GM23338 (cell line): Measurements from ENCODE around the gene ZNF268. TPM values are rescaled to one million over a fixed set of nuclear protein-coding genes. Genes with fewer than 3 reads are reported as not detected.

Experiments
- ATAC-seq: fragments of 200-7000 bp; cut with Tn5 transposase; 3 replicates; pipeline ENCODE4 v1.9.1; 2020
- DNase-seq: peaks from one replicate; pipeline ENCODE4 v3.0.0-alpha.2; 2015; ENCODE audit warnings: low spot score
- H2AFZ ChIP-seq: fragments of 200-600 bp; sonication (generic); 2 replicates; pipeline ENCODE4 v1.8.0; 2016; ENCODE audit warnings: antibody characterized with exemption, mild to moderate bottlenecking, moderate library complexity
- H3F3A ChIP-seq: fragments of 200-600 bp; sonication (generic); replicated peaks from 2 replicates; pipeline ENCODE4 v1.8.0; 2017; ENCODE audit warnings: antibody characterized with exemption, mixed run types, low read depth
- H3K27ac ChIP-seq: fragments of 200-600 bp; sonication (generic); 2 replicates; pipeline ENCODE4 v1.6.1; 2016; ENCODE audit warnings: low read depth
- H3K27me3 ChIP-seq: fragments of 200-600 bp; sonication (generic); 2 replicates; pipeline ENCODE4 v1.8.0; 2016; ENCODE audit warnings: mild to moderate bottlenecking, mixed run types, moderate library complexity; ENCODE audit not compliant: insufficient read depth
- H3K36me3 ChIP-seq: fragments of 200-600 bp; sonication (generic); 2 replicates; pipeline ENCODE4 v1.8.0; 2016; ENCODE audit warnings: mild to moderate bottlenecking; ENCODE audit not compliant: insufficient read depth
- H3K4me1 ChIP-seq: fragments of 200-600 bp; sonication (generic); 2 replicates; pipeline ENCODE4 v1.8.0; 2016; ENCODE audit warnings: mild to moderate bottlenecking, moderate library complexity; ENCODE audit not compliant: insufficient read depth
- H3K4me2 ChIP-seq: fragments of 200-600 bp; sonication (generic); 2 replicates; pipeline ENCODE4 v1.7.1; 2017; ENCODE audit warnings: mixed run types
- H3K4me3 ChIP-seq: fragments of 200-600 bp; sonication (generic); 2 replicates; pipeline ENCODE4 v1.6.1; 2016; ENCODE audit warnings: mixed run types
- H3K79me2 ChIP-seq: fragments of 200-600 bp; sonication (generic); replicated peaks from 2 replicates; pipeline ENCODE4 v1.8.0; 2017; ENCODE audit warnings: mild to moderate bottlenecking; ENCODE audit not compliant: insufficient read depth
- H3K9me2 ChIP-seq: fragments of 200-600 bp; sonication (generic); 2 replicates; pipeline ENCODE4 v1.8.0; 2017; ENCODE audit not compliant: insufficient read depth
- H4K20me1 ChIP-seq: fragments of 200-600 bp; sonication (generic); replicated peaks from 2 replicates; pipeline ENCODE4 v1.8.0; 2017; ENCODE audit warnings: mild to moderate bottlenecking; ENCODE audit not compliant: insufficient read depth
- H3K27ac Mint-ChIP-seq: 2 replicates; pipeline ENCODE4 v1.8.0; 2020; ENCODE audit warnings: inconsistent platforms, mild to moderate bottlenecking, moderate library complexity, mixed read lengths
- H3K27me3 Mint-ChIP-seq: 3 replicates; pipeline ENCODE4 v1.8.0; 2022; ENCODE audit warnings: low read depth, mild to moderate bottlenecking, moderate library complexity, mixed read lengths, inconsistent platforms; ENCODE audit not compliant: insufficient read depth, poor library complexity
- H3K36me3 Mint-ChIP-seq: 3 replicates; pipeline ENCODE4 v1.8.0; 2021; ENCODE audit warnings: low read depth, mild to moderate bottlenecking, inconsistent platforms, moderate library complexity, mixed read lengths
- H3K4me1 Mint-ChIP-seq: 3 replicates; pipeline ENCODE4 v1.8.0; 2020; ENCODE audit warnings: mild to moderate bottlenecking, inconsistent platforms, mixed read lengths
- H3K4me3 Mint-ChIP-seq: 3 replicates; pipeline ENCODE4 v1.8.0; 2021; ENCODE audit warnings: moderate library complexity, mild to moderate bottlenecking, inconsistent platforms, mixed read lengths
- H3K9me3 Mint-ChIP-seq: 3 replicates; pipeline ENCODE4 v1.8.0; 2020; ENCODE audit warnings: moderate library complexity, mild to moderate bottlenecking, inconsistent platforms, mixed read lengths
- CREB1 ChIP-seq: fragments of 250-450 bp; sonication (Bioruptor Pico); IDR thresholded peaks from 2 replicates; pipeline ENCODE4 v1.5.0; 2020; ENCODE audit warnings: low read depth, mild to moderate bottlenecking, moderate library complexity
- EZH2 ChIP-seq: fragments of 200-600 bp; sonication (generic); IDR thresholded peaks from one replicate; pipeline ENCODE4 v1.8.0; 2017; ENCODE audit warnings: antibody characterized with exemption, mild to moderate bottlenecking, low read depth; ENCODE audit not compliant: unreplicated experiment
- EZH2phosphoT487 ChIP-seq: fragments of 200-600 bp; sonication (generic); IDR thresholded peaks from one replicate; pipeline ENCODE4 v1.8.1; 2018; ENCODE audit warnings: antibody characterized with exemption; ENCODE audit not compliant: unreplicated experiment
- JUNB ChIP-seq: IDR thresholded peaks from one replicate; pipeline ENCODE4 v1.6.1; 2016; ENCODE audit warnings: antibody characterized with exemption; ENCODE audit not compliant: unreplicated experiment
- NANOG ChIP-seq: IDR thresholded peaks from 2 replicates; pipeline ENCODE4 v1.6.1; 2016; ENCODE audit warnings: antibody characterized with exemption, borderline replicate concordance
- POLR2AphosphoS5 ChIP-seq: IDR thresholded peaks from 2 replicates; pipeline ENCODE4 v1.6.1; 2016; ENCODE audit warnings: antibody characterized with exemption, low read depth
- STAT1 ChIP-seq: IDR thresholded peaks from one replicate; pipeline ENCODE4 v1.6.1; 2016; ENCODE audit warnings: antibody characterized with exemption; ENCODE audit not compliant: unreplicated experiment
- ZNF331 ChIP-seq: fragments of 250-450 bp; sonication (Bioruptor Pico); IDR thresholded peaks from 2 replicates; pipeline ENCODE4 v1.5.0; 2020; ENCODE audit warnings: low read depth, mild to moderate bottlenecking, moderate library complexity
- polyA plus RNA-seq: library from polyadenylated mRNA; unstranded; fragments of >200 nt; fragmentation: Nextera tagmentation; extraction: Ambion mirVana; gene quantifications from 2 replicates; pipeline ENCODE4 v1.2.1, GENCODE V29; 2016
- total RNA-seq: library from RNA; depleted of rRNA; stranded (reverse); fragments of >200 nt; shearing (Covaris generic); gene quantifications from 2 replicates; pipeline ENCODE4 v1.2.3, GENCODE V29; 2014
- TF ChIP-seq, protein P1 (sequence below): fragments of 250-450 bp; sonication (Bioruptor Pico); IDR thresholded peaks from 2 replicates; pipeline ENCODE4 v1.5.0; 2020; ENCODE audit warnings: mild to moderate bottlenecking, moderate library complexity
- TF ChIP-seq, protein P2 (sequence below), 2 experiments: fragments of 200-600 bp in 1 of 2; sonication (generic) in 1 of 2; conservative IDR thresholded peaks; 2 replicates each; pipeline versions ENCODE4 v1.5.1 to v1.6.1; 2016 to 2017; ENCODE audit warnings: antibody characterized with exemption in 2 of 2, low read depth in 2 of 2, mild to moderate bottlenecking in 2 of 2, moderate library complexity in 1 of 2
- TF ChIP-seq, protein P3 (sequence below): IDR thresholded peaks from one replicate; pipeline ENCODE4 v1.6.1; 2018; ENCODE audit warnings: antibody characterized with exemption; ENCODE audit not compliant: unreplicated experiment

Gene ZNF268
- total and polyA plus RNA-seq, 2 experiments from 2014 or later = 15.1 to 25.2 TPM

DNA sequence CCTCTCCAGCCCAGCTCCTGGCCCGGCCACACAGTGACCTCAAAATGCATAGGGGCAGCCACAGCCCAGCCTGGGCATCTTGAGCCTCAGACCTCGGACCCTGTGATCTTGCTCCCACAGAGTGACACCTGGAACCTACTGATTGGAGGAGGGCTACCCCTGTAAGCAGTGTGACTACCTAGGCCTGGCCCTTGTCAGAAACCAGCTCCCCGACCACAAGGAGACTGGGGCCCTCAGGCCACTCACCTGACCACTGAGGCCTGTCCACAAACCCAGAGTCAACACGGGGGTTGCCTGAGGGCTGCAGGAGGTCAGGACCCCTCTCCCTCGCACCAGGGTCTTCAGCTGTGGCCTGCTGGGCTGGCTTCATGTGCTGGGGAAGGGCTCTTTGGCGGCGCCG lies 45.4 kb downstream of the ZNF268 start (continued):
- TF ChIP-seq, protein P1, sequence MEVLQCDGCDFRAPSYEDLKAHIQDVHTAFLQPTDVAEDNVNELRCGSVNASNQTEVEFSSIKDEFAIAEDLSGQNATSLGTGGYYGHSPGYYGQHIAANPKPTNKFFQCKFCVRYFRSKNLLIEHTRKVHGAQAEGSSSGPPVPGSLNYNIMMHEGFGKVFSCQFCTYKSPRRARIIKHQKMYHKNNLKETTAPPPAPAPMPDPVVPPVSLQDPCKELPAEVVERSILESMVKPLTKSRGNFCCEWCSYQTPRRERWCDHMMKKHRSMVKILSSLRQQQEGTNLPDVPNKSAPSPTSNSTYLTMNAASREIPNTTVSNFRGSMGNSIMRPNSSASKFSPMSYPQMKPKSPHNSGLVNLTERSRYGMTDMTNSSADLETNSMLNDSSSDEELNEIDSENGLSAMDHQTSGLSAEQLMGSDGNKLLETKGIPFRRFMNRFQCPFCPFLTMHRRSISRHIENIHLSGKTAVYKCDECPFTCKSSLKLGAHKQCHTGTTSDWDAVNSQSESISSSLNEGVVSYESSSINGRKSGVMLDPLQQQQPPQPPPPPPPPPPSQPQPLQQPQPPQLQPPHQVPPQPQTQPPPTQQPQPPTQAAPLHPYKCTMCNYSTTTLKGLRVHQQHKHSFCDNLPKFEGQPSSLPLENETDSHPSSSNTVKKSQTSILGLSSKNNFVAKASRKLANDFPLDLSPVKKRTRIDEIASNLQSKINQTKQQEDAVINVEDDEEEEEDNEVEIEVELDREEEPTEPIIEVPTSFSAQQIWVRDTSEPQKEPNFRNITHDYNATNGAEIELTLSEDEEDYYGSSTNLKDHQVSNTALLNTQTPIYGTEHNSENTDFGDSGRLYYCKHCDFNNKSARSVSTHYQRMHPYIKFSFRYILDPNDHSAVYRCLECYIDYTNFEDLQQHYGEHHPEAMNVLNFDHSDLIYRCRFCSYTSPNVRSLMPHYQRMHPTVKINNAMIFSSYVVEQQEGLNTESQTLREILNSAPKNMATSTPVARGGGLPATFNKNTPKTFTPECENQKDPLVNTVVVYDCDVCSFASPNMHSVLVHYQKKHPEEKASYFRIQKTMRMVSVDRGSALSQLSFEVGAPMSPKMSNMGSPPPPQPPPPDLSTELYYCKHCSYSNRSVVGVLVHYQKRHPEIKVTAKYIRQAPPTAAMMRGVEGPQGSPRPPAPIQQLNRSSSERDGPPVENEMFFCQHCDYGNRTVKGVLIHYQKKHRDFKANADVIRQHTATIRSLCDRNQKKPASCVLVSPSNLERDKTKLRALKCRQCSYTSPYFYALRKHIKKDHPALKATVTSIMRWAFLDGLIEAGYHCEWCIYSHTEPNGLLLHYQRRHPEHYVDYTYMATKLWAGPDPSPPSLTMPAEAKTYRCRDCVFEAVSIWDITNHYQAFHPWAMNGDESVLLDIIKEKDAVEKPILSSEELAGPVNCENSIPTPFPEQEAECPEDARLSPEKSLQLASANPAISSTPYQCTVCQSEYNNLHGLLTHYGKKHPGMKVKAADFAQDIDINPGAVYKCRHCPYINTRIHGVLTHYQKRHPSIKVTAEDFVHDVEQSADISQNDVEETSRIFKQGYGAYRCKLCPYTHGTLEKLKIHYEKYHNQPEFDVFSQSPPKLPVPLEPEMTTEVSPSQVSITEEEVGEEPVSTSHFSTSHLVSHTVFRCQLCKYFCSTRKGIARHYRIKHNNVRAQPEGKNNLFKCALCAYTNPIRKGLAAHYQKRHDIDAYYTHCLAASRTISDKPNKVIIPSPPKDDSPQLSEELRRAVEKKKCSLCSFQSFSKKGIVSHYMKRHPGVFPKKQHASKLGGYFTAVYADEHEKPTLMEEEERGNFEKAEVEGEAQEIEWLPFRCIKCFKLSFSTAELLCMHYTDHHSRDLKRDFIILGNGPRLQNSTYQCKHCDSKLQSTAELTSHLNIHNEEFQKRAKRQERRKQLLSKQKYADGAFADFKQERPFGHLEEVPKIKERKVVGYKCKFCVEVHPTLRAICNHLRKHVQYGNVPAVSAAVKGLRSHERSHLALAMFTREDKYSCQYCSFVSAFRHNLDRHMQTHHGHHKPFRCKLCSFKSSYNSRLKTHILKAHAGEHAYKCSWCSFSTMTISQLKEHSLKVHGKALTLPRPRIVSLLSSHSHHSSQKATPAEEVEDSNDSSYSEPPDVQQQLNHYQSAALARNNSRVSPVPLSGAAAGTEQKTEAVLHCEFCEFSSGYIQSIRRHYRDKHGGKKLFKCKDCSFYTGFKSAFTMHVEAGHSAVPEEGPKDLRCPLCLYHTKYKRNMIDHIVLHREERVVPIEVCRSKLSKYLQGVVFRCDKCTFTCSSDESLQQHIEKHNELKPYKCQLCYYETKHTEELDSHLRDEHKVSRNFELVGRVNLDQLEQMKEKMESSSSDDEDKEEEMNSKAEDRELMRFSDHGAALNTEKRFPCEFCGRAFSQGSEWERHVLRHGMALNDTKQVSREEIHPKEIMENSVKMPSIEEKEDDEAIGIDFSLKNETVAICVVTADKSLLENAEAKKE (CRISPR knock-in tag) = no peak
- no peak for TF ChIP-seq JUNB
- TF ChIP-seq CREB1 (CRISPR knock-in tag) = no peak
- TF ChIP-seq POLR2AphosphoS5 = no peak

DNA sequence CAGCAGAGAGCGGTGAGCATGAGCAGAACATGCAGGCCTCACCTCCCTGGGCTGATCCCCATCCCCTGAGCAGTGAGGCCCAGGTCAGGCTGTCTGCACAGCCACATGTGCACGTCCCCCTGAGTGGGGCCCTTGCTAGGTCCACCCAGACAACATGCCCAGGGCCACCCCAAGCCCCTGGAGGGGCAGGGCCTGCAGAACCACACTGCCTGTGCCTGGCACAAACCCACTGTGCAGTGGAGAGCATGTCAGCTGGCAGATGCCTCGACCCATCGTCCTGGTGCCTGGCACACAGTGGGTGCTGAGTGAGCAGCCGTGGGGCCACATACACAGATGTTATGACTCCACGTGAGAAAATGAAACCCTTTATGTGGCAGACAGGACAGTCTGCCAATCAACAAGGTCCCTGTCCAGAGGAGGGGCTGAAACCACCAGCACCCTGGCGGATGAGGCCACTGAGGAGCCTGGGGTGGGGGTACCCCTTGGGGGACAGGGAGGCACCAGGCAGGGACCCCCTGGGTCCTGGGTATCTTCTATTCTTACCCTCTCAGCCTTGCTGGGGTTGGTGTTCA lies 46.1 kb downstream of the ZNF268 start:
- ATAC-seq = no peak
- H3K27me3 Mint-ChIP-seq = peaks cover 9% of the 10 kb centered on the region
- H3K9me3 Mint-ChIP-seq = peaks cover 98% of the 10 kb centered on the region

More for the DNA sequence above, 46.1 kb downstream of the ZNF268 start:
- Histone ChIP-seq H2AFZ (no peak overlapping the region), H3K9me2 (no peaks in the 10 kb centered on the region), H3K27ac (no peak overlapping the region), H3F3A (no peaks in the 10 kb centered on the region), H3K27me3 (no peaks in the 10 kb centered on the region), H3K36me3 (no peaks in the 10 kb centered on the region), H3K79me2 (no peaks in the 10 kb centered on the region), H3K4me3 (no peak overlapping the region), H3K4me2 (no peak overlapping the region), H4K20me1 (no peaks in the 10 kb centered on the region), H3K4me1 (no peaks in the 10 kb centered on the region)
- H3K4me3 Mint-ChIP-seq = no peak overlapping the region
- TF ChIP-seq ZNF331 (CRISPR knock-in tag) = no peak
- TF ChIP-seq, protein P2, sequence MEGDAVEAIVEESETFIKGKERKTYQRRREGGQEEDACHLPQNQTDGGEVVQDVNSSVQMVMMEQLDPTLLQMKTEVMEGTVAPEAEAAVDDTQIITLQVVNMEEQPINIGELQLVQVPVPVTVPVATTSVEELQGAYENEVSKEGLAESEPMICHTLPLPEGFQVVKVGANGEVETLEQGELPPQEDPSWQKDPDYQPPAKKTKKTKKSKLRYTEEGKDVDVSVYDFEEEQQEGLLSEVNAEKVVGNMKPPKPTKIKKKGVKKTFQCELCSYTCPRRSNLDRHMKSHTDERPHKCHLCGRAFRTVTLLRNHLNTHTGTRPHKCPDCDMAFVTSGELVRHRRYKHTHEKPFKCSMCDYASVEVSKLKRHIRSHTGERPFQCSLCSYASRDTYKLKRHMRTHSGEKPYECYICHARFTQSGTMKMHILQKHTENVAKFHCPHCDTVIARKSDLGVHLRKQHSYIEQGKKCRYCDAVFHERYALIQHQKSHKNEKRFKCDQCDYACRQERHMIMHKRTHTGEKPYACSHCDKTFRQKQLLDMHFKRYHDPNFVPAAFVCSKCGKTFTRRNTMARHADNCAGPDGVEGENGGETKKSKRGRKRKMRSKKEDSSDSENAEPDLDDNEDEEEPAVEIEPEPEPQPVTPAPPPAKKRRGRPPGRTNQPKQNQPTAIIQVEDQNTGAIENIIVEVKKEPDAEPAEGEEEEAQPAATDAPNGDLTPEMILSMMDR (conservative IDR thresholded peaks at IDR 0.05; ENCODE audit: low read depth in 2 of 2) = no peak
- no peak for TF ChIP-seq STAT1
- TF ChIP-seq, protein P3, sequence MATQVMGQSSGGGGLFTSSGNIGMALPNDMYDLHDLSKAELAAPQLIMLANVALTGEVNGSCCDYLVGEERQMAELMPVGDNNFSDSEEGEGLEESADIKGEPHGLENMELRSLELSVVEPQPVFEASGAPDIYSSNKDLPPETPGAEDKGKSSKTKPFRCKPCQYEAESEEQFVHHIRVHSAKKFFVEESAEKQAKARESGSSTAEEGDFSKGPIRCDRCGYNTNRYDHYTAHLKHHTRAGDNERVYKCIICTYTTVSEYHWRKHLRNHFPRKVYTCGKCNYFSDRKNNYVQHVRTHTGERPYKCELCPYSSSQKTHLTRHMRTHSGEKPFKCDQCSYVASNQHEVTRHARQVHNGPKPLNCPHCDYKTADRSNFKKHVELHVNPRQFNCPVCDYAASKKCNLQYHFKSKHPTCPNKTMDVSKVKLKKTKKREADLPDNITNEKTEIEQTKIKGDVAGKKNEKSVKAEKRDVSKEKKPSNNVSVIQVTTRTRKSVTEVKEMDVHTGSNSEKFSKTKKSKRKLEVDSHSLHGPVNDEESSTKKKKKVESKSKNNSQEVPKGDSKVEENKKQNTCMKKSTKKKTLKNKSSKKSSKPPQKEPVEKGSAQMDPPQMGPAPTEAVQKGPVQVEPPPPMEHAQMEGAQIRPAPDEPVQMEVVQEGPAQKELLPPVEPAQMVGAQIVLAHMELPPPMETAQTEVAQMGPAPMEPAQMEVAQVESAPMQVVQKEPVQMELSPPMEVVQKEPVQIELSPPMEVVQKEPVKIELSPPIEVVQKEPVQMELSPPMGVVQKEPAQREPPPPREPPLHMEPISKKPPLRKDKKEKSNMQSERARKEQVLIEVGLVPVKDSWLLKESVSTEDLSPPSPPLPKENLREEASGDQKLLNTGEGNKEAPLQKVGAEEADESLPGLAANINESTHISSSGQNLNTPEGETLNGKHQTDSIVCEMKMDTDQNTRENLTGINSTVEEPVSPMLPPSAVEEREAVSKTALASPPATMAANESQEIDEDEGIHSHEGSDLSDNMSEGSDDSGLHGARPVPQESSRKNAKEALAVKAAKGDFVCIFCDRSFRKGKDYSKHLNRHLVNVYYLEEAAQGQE = no peak
- no peak for TF ChIP-seq NANOG
- no peak for TF ChIP-seq EZH2
- TF ChIP-seq EZH2phosphoT487 = no peak
- H3K4me1 Mint-ChIP-seq = no peaks in the 10 kb centered on the region
- H3K36me3 Mint-ChIP-seq = peaks cover 46% of the 10 kb centered on the region
- H3K27ac Mint-ChIP-seq = no peak overlapping the region
- DNase-seq = no peak
